Prostate gland (tissue), 2 donors: ENCODE data around the gene SREK1IP1. TPM values are rescaled to one million over a fixed set of nuclear protein-coding genes. Genes with fewer than 3 reads are reported as not detected.

Experiments used
- DNase-seq: peaks from one replicate; pipeline ENCODE4 v3.0.0-alpha.2; 2019; ENCODE audit warnings: low spot score
- H3K27ac ChIP-seq, 2 donors: fragments of 200-600 bp; sonication (generic); 2 replicates each; pipeline ENCODE4 v1.5.1; 2017 to 2019
- H3K27me3 ChIP-seq: fragments of 200-600 bp; sonication (generic); replicated peaks from 2 replicates; pipeline ENCODE4 v1.5.1; 2019; ENCODE audit not compliant: insufficient read depth
- H3K36me3 ChIP-seq, 2 donors: fragments of 200-600 bp; sonication (generic); 1 replicate in 1 of 2; 2 replicates in 1 of 2; pipeline versions ENCODE4 v1.5.1 to v1.8.1; 2017 to 2019
- H3K4me1 ChIP-seq: fragments of 200-600 bp; sonication (generic); replicated peaks from 2 replicates; pipeline ENCODE4 v1.5.1; 2019
- H3K4me3 ChIP-seq, 2 donors: fragments of 200-600 bp; sonication (generic); 2 replicates each; pipeline ENCODE4 v1.5.1; 2017 to 2019
- H3K9me3 ChIP-seq: fragments of 200-600 bp; sonication (generic); 2 replicates; pipeline ENCODE4 v1.5.1; 2017
- CTCF ChIP-seq, 4 experiments: fragments of 200-600 bp in 2 of 4; fragments of 450-650 bp in 2 of 4; sonication (generic) in 2 of 4; IDR thresholded peaks; 1 replicate in 3 of 4; 2 replicates in 1 of 4; pipeline ENCODE4 v1.5.1; 2016 to 2019; ENCODE audit warnings: antibody characterized with exemption in 4 of 4, mild to moderate bottlenecking in 2 of 4, moderate library complexity in 2 of 4
- POLR2A ChIP-seq: fragments of 450-650 bp; IDR thresholded peaks from one replicate; pipeline ENCODE4 v1.6.1; 2016; ENCODE audit warnings: antibody characterized with exemption, mild to moderate bottlenecking
- POLR2AphosphoS5 ChIP-seq: sonication (generic); formaldehyde crosslinking; IDR thresholded peaks from one replicate; pipeline ENCODE4 v1.6.1; 2017; ENCODE audit warnings: antibody characterized with exemption
- WGBS: methylation state at CpG from one replicate; pipeline ENCODE4 v1.1.5; 2018; 5-methylcytosine and 5-hydroxymethylcytosine counted together
- intact Hi-C: fragments of 100-400 bp; cut with DNase I; formaldehyde crosslinking; loops from one replicate; pipeline ENCODE4 v1.14.2; 2022
- total RNA-seq, 2 donors: library from RNA; depleted of rRNA; stranded (reverse); fragments of >200 nt; gene quantifications; one replicate each; pipeline ENCODE4 v1.1.0, GENCODE V29; 2016

The SREK1IP1 gene
- total RNA-seq, 2 donors from 2014 or later = 16.0 to 19.5 TPM

GRCh38 chr5:64807520-64807919, 39.0 kb upstream of the SREK1IP1 start:
- Histone ChIP-seq H3K9me3 (no peaks in the 10 kb centered on the region), H3K4me1 (no peaks in the 10 kb centered on the region), H3K4me3 (no peak overlapping the region), H3K36me3 (no peaks in the 10 kb centered on the region), H3K27me3 (no peaks in the 10 kb centered on the region), H3K27ac (no peak overlapping the region)
- DNase-seq = no peak
- 80% methylated on average over 5 of the region's 5 CpGs for WGBS
- no peak for TF ChIP-seq POLR2AphosphoS5
- intact Hi-C loops = no loop called here

GRCh38 chr5:64806537-64806936, 38.0 kb upstream of the SREK1IP1 start:
- TF ChIP-seq POLR2AphosphoS5 = no peak
- TF ChIP-seq CTCF (IDR thresholded peaks at IDR 0.05) = no peak
- TF ChIP-seq POLR2A = no peak
- intact Hi-C loops = no loop called here

GRCh38 chr5:64800926-64801325, 32.4 kb upstream of the SREK1IP1 start:
- H3K4me3 ChIP-seq = no peak overlapping the region
- TF ChIP-seq POLR2AphosphoS5 (no peak), POLR2A (no peak), CTCF (IDR thresholded peaks at IDR 0.05) (no peak)
- H3K9me3 ChIP-seq = no peaks in the 10 kb centered on the region
- no peak overlapping the region for H3K27ac ChIP-seq
- no peaks in the 10 kb centered on the region for H3K27me3 ChIP-seq
- no peaks in the 10 kb centered on the region for H3K4me1 ChIP-seq
- 90% methylated on average over 2 of the region's 2 CpGs for WGBS
- intact Hi-C loops = no loop called here
- no peaks in the 10 kb centered on the region for H3K36me3 ChIP-seq
- no peak for DNase-seq

More at GRCh38 chr5:64806537-64806936, 38.0 kb upstream of the SREK1IP1 start:
- Histone ChIP-seq H3K36me3 (no peaks in the 10 kb centered on the region), H3K4me3 (no peak overlapping the region), H3K9me3 (no peaks in the 10 kb centered on the region), H3K27me3 (no peaks in the 10 kb centered on the region), H3K27ac (no peak overlapping the region), H3K4me1 (no peaks in the 10 kb centered on the region)
- DNase-seq = no peak
- 81% methylated on average over 2 of the region's 2 CpGs for WGBS

GRCh38 chr5:64796301-64796700, 27.8 kb upstream of the SREK1IP1 start:
- intact Hi-C loops = no loop called here
- no peak overlapping the region for H3K27ac ChIP-seq

GRCh38 chr5:64794053-64794770, 25.7 kb upstream of the SREK1IP1 start:
- intact Hi-C loops = no loop called here
- Histone ChIP-seq H3K9me3 (no peaks in the 10 kb centered on the region), H3K4me3 (no peak overlapping the region), H3K27ac (no peak overlapping the region), H3K4me1 (peaks cover 3% of the 10 kb centered on the region), H3K27me3 (no peaks in the 10 kb centered on the region), H3K36me3 (no peaks in the 10 kb centered on the region)
- TF ChIP-seq POLR2A (no peak), CTCF (IDR thresholded peaks at IDR 0.05) (no peak), POLR2AphosphoS5 (no peak)
- 40% methylated on average over 3 of the region's 3 CpGs for WGBS
- no peak for DNase-seq

More at GRCh38 chr5:64796301-64796700, 27.8 kb upstream of the SREK1IP1 start:
- TF ChIP-seq CTCF (IDR thresholded peaks at IDR 0.05) (no peak), POLR2AphosphoS5 (no peak), POLR2A (no peak)
- Histone ChIP-seq H3K4me3 (no peak overlapping the region), H3K4me1 (peaks cover 3% of the 10 kb centered on the region), H3K27me3 (no peaks in the 10 kb centered on the region), H3K9me3 (no peaks in the 10 kb centered on the region), H3K36me3 (no peaks in the 10 kb centered on the region)
- no peak for DNase-seq
